HepG2 (cell line): ENCODE measurements around the gene GJB6. TPM values are rescaled to one million over a fixed set of nuclear protein-coding genes. Genes with fewer than 3 reads are reported as not detected.

Experiments
- CREBL2 ChIP-seq: sonication (generic); formaldehyde crosslinking; IDR thresholded peaks from 2 replicates; pipeline ENCODE4 v1.8.1; 2023; ENCODE audit warnings: missing genetic modification reagents, mild to moderate bottlenecking, borderline replicate concordance
- ERF ChIP-seq: IDR thresholded peaks from 2 replicates; pipeline ENCODE4 v1.6.1; 2018; ENCODE audit warnings: missing biosample characterization, missing genetic modification reagents
- EZH2 ChIP-seq: conservative IDR thresholded peaks from 2 replicates; pipeline ENCODE4 v1.6.1; 2012; ENCODE audit warnings: mild to moderate bottlenecking, low read depth, low read length, moderate library complexity
- IKZF4 ChIP-seq: sonication (generic); formaldehyde crosslinking; IDR thresholded peaks from 2 replicates; pipeline ENCODE4 v1.5.1; 2020; ENCODE audit warnings: borderline replicate concordance, mild to moderate bottlenecking, low read depth, missing genetic modification reagents; ENCODE audit errors: not compliant biosample characterization
- MIER3 ChIP-seq: IDR thresholded peaks from 2 replicates; pipeline ENCODE4 v1.6.1; 2016; ENCODE audit warnings: missing compliant biosample characterization, borderline replicate concordance
- NAIF1 ChIP-seq: sonication (generic); formaldehyde crosslinking; IDR thresholded peaks from 2 replicates; pipeline ENCODE4 v1.5.0; 2020; ENCODE audit warnings: mild to moderate bottlenecking, missing genetic modification reagents, borderline replicate concordance
- SCMH1 ChIP-seq: sonication (generic); formaldehyde crosslinking; IDR thresholded peaks from 2 replicates; pipeline ENCODE4 v1.9.0; 2021; ENCODE audit warnings: missing genetic modification reagents, mild to moderate bottlenecking, borderline replicate concordance
- TBX3 ChIP-seq: fragments of 450-650 bp; IDR thresholded peaks from 2 replicates; pipeline ENCODE4 v1.6.1; 2017; ENCODE audit warnings: antibody characterized with exemption, mild to moderate bottlenecking, inconsistent platforms, borderline replicate concordance
- TGIF2 ChIP-seq: IDR thresholded peaks from 2 replicates; pipeline ENCODE4 v1.6.1; 2016; ENCODE audit warnings: control low read depth, missing compliant biosample characterization
- TMF1 ChIP-seq: sonication (generic); formaldehyde crosslinking; IDR thresholded peaks from 2 replicates; pipeline ENCODE4 v1.8.1; 2022; ENCODE audit warnings: low read depth, missing genetic modification reagents
- U2AF1 ChIP-seq: fragments of 200-400 bp; formaldehyde crosslinking; optimal IDR thresholded peaks from 2 replicates; pipeline ENCODE3; 2017; ENCODE audit warnings: mild to moderate bottlenecking, low read depth, low read length
- ZBTB40 ChIP-seq, 2 experiments: fragments of 450-650 bp in 1 of 2; sonication (generic) in 1 of 2; formaldehyde crosslinking in 1 of 2; IDR thresholded peaks; 2 replicates each; pipeline versions ENCODE4 v1.6.1 to v1.8.0; 2016 to 2022; ENCODE audit warnings: antibody characterized with exemption in 1 of 2, mild to moderate bottlenecking in 1 of 2, missing genetic modification reagents in 1 of 2
- ZNF180 ChIP-seq: sonication (generic); formaldehyde crosslinking; IDR thresholded peaks from 2 replicates; pipeline ENCODE4 v1.4.0; 2020; ENCODE audit warnings: low read depth, missing genetic modification reagents, borderline replicate concordance
- ZNF577 ChIP-seq: sonication (generic); formaldehyde crosslinking; IDR thresholded peaks from 2 replicates; pipeline ENCODE4 v1.4.0; 2020; ENCODE audit warnings: mild to moderate bottlenecking, low read depth, missing genetic modification reagents, borderline replicate concordance
- ZNF704 ChIP-seq: sonication (generic); formaldehyde crosslinking; IDR thresholded peaks from 2 replicates; pipeline ENCODE4 v1.8.1; 2023; ENCODE audit warnings: mild to moderate bottlenecking, inconsistent platforms, moderate library complexity, missing genetic modification reagents, borderline replicate concordance
- ZNF737 ChIP-seq: sonication (generic); formaldehyde crosslinking; IDR thresholded peaks from 2 replicates; pipeline ENCODE4 v1.5.0; 2020; ENCODE audit warnings: missing genetic modification reagents, mild to moderate bottlenecking, borderline replicate concordance
- polyA plus RNA-seq, 8 experiments: library from polyadenylated mRNA; depleted of rRNA in 3 of 8; stranded (reverse) in 7 of 8; unstranded in 1 of 8; fragments of >200 nt; fragmentation: Illumina TruSeq in 4 of 8; extraction: Trizol in 4 of 8; gene quantifications; 2 replicates each; pipeline versions ENCODE4 v1.2.1 to v1.2.3, GENCODE V29; 2011 to 2016; ENCODE audit warnings: low read depth in 4 of 8, missing spikeins in 1 of 8, mixed read lengths in 1 of 8; ENCODE audit not compliant: insufficient read depth in 1 of 8
- total RNA-seq, 5 experiments: library from RNA; depleted of rRNA; stranded (reverse); fragments of >200 nt; fragmentation: Illumina TruSeq; extraction: Trizol; gene quantifications; 2 replicates each; pipeline ENCODE4 v1.2.3, GENCODE V29; 2016; ENCODE audit warnings: low read depth in 1 of 5
- TF ChIP-seq, protein P1 (sequence below): IDR thresholded peaks from 2 replicates; pipeline ENCODE4 v1.6.1; 2016; ENCODE audit warnings: low read depth, control low read depth

Gene GJB6
- total and polyA plus RNA-seq, 2 of the 13 experiments (the other 11 are each of a cell fraction or from before 2014, with no cell fraction given), result not detected

- no peak for TF ChIP-seq ZBTB40 (IDR thresholded peaks at IDR 0.05)
- TF ChIP-seq ZBTB40 (CRISPR knock-in tag; IDR thresholded peaks at IDR 0.05), result no peak
- no peak for TF ChIP-seq TMF1
- TF ChIP-seq ZNF737 (CRISPR knock-in tag), result no peak
- TF ChIP-seq, protein P1, sequence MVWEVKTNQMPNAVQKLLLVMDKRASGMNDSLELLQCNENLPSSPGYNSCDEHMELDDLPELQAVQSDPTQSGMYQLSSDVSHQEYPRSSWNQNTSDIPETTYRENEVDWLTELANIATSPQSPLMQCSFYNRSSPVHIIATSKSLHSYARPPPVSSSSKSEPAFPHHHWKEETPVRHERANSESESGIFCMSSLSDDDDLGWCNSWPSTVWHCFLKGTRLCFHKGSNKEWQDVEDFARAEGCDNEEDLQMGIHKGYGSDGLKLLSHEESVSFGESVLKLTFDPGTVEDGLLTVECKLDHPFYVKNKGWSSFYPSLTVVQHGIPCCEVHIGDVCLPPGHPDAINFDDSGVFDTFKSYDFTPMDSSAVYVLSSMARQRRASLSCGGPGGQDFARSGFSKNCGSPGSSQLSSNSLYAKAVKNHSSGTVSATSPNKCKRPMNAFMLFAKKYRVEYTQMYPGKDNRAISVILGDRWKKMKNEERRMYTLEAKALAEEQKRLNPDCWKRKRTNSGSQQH, result no peak
- TF ChIP-seq EZH2, result 0 out of 2 replicates have a peak, but pooled peaks have one; percentile 84
- TF ChIP-seq IKZF4 (CRISPR knock-in tag), result no peak
- no peak for TF ChIP-seq TBX3
- no peak for TF ChIP-seq MIER3 (CRISPR knock-in tag)
- no peak for TF ChIP-seq ZNF577
- no peak for TF ChIP-seq SCMH1
- TF ChIP-seq ERF (CRISPR knock-in tag), result no peak
- TF ChIP-seq TGIF2 (CRISPR knock-in tag), result no peak
- TF ChIP-seq ZNF180 (CRISPR knock-in tag), result no peak
- TF ChIP-seq NAIF1 (CRISPR knock-in tag), result no peak
- TF ChIP-seq CREBL2 (CRISPR knock-in tag), result no peak
- no peak for TF ChIP-seq U2AF1
- TF ChIP-seq ZNF704, result no peak
Measured at GRCh38 chr13:20192158-20192835, 39.8 kb downstream of the GJB6 start (continued).
